Prostate gland (tissue), 2 donors: Measurements from ENCODE around the gene CCDC188. TPM values are rescaled to one million over a fixed set of nuclear protein-coding genes. Genes with fewer than 3 reads are reported as not detected.

Experiments
- DNase-seq: peaks from one replicate; pipeline ENCODE4 v3.0.0-alpha.2; 2019; ENCODE audit warnings: low spot score
- H3K27ac ChIP-seq, 2 donors: fragments of 200-600 bp; sonication (generic); 2 replicates each; pipeline ENCODE4 v1.5.1; 2017 to 2019
- H3K27me3 ChIP-seq: fragments of 200-600 bp; sonication (generic); replicated peaks from 2 replicates; pipeline ENCODE4 v1.5.1; 2019; ENCODE audit not compliant: insufficient read depth
- H3K36me3 ChIP-seq, 2 donors: fragments of 200-600 bp; sonication (generic); 1 replicate in 1 of 2; 2 replicates in 1 of 2; pipeline versions ENCODE4 v1.5.1 to v1.8.1; 2017 to 2019
- H3K4me1 ChIP-seq: fragments of 200-600 bp; sonication (generic); replicated peaks from 2 replicates; pipeline ENCODE4 v1.5.1; 2019
- H3K4me3 ChIP-seq, 2 donors: fragments of 200-600 bp; sonication (generic); 2 replicates each; pipeline ENCODE4 v1.5.1; 2017 to 2019
- H3K9me3 ChIP-seq: fragments of 200-600 bp; sonication (generic); 2 replicates; pipeline ENCODE4 v1.5.1; 2017
- CTCF ChIP-seq, 4 experiments: fragments of 200-600 bp in 2 of 4; fragments of 450-650 bp in 2 of 4; sonication (generic) in 2 of 4; IDR thresholded peaks; 1 replicate in 3 of 4; 2 replicates in 1 of 4; pipeline ENCODE4 v1.5.1; 2016 to 2019; ENCODE audit warnings: antibody characterized with exemption in 4 of 4, mild to moderate bottlenecking in 2 of 4, moderate library complexity in 2 of 4
- POLR2A ChIP-seq: fragments of 450-650 bp; IDR thresholded peaks from one replicate; pipeline ENCODE4 v1.6.1; 2016; ENCODE audit warnings: antibody characterized with exemption, mild to moderate bottlenecking
- POLR2AphosphoS5 ChIP-seq: sonication (generic); formaldehyde crosslinking; IDR thresholded peaks from one replicate; pipeline ENCODE4 v1.6.1; 2017; ENCODE audit warnings: antibody characterized with exemption
- WGBS: methylation state at CpG from one replicate; pipeline ENCODE4 v1.1.5; 2018; 5-methylcytosine and 5-hydroxymethylcytosine counted together
- intact Hi-C: fragments of 100-400 bp; cut with DNase I; formaldehyde crosslinking; loops from one replicate; pipeline ENCODE4 v1.14.2; 2022
- total RNA-seq, 2 donors: library from RNA; depleted of rRNA; stranded (reverse); fragments of >200 nt; gene quantifications; one replicate each; pipeline ENCODE4 v1.1.0, GENCODE V29; 2016

CCDC188 gene
- total RNA-seq, 2 donors from 2014 or later, result 1.2 TPM; not detected in 1

DNA sequence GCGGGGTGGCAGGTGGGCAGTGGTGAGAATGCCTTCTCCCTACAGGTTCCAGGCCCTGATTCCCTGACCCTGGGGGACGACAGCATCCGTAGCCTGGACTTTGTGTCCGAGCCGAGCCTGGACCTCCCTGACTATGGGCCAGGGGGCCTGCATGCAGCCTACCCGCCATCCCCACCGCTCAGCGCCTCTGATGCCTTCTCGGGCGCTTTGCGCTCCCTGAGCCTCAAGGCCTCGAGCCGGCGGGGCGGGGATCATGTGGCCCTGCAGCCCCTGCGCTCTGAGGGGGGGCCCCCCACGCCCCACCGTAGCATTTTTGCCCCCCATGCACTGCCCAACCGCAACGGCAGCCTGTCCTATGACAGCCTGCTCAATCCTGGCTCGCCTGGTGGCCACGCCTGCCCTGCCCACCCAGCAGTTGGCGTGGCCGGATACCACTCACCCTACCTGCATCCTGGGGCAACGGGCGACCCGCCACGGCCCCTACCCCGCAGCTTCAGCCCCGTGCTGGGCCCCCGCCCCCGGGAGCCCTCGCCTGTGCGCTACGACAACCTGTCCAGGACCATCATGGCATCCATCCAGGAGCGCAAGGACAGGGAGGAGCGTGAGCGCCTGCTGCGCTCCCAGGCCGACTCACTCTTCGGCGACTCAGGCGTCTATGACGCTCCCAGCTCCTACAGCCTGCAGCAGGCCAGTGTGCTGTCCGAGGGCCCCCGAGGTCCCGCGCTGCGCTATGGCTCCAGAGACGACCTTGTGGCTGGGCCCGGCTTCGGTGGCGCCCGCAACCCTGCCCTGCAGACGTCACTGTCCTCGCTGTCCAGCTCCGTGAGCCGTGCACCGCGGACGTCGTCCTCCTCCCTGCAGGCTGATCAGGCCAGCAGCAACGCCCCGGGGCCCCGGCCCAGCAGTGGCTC is 7.9 kb downstream of the CCDC188 start:
- intact Hi-C loops, result no loop called here
- TF ChIP-seq CTCF (IDR thresholded peaks at IDR 0.05) (no peak), POLR2AphosphoS5 (no peak), POLR2A (no peak)
- H3K9me3 ChIP-seq, result no peaks in the 10 kb centered on the region
- no peaks in the 10 kb centered on the region for H3K27me3 ChIP-seq
- H3K36me3 ChIP-seq, result no peaks in the 10 kb centered on the region
- no peaks in the 10 kb centered on the region for H3K4me1 ChIP-seq
- WGBS, result 91% methylated on average over 36 of the region's 65 CpGs
- H3K27ac ChIP-seq, result no peak overlapping the region
- DNase-seq, result no peak
- H3K4me3 ChIP-seq, result no peak overlapping the region

GRCh38 chr22:20141186-20142077 is 9.4 kb downstream of the CCDC188 start:
- no peaks in the 10 kb centered on the region for H3K27me3 ChIP-seq
- intact Hi-C loops, result no loop called here
- no peaks in the 10 kb centered on the region for H3K36me3 ChIP-seq
- no peaks in the 10 kb centered on the region for H3K4me1 ChIP-seq
- TF ChIP-seq POLR2AphosphoS5, result no peak
- no peak for TF ChIP-seq CTCF (IDR thresholded peaks at IDR 0.05)
- no peak for TF ChIP-seq POLR2A
- H3K4me3 ChIP-seq, result no peak overlapping the region
- no peak overlapping the region for H3K27ac ChIP-seq
- DNase-seq, result no peak
- 81% methylated on average over 20 of the region's 22 CpGs for WGBS
- no peaks in the 10 kb centered on the region for H3K9me3 ChIP-seq

- H3K27ac ChIP-seq, result no peak overlapping the region
- H3K36me3 ChIP-seq, result no peaks in the 10 kb centered on the region
- intact Hi-C loops, result no loop called here
- TF ChIP-seq POLR2A (no peak), CTCF (IDR thresholded peaks at IDR 0.05) (no peak), POLR2AphosphoS5 (no peak)
- DNase-seq, result no peak
- H3K27me3 ChIP-seq, result no peaks in the 10 kb centered on the region
- H3K4me3 ChIP-seq, result no peak overlapping the region
- H3K9me3 ChIP-seq, result no peaks in the 10 kb centered on the region
- 97% methylated on average over 16 of the region's 17 CpGs for WGBS
- H3K4me1 ChIP-seq, result no peaks in the 10 kb centered on the region
Observed at GRCh38 chr22:20140521-20140964, 10.3 kb downstream of the CCDC188 start.

- Histone ChIP-seq H3K4me1 (no peaks in the 10 kb centered on the region), H3K36me3 (no peaks in the 10 kb centered on the region), H3K9me3 (no peaks in the 10 kb centered on the region), H3K4me3 (no peak overlapping the region), H3K27ac (no peak overlapping the region), H3K27me3 (no peaks in the 10 kb centered on the region)
- TF ChIP-seq POLR2A, result no peak
- no peak for TF ChIP-seq POLR2AphosphoS5
- TF ChIP-seq CTCF (IDR thresholded peaks at IDR 0.05), result no peak
- 90% methylated on average over 11 of the region's 11 CpGs for WGBS
- intact Hi-C loops, result no loop called here
- no peak for DNase-seq
Observed at GRCh38 chr22:20140107-20140445, 10.8 kb downstream of the CCDC188 start.
